Lung (tissue), 12 donors: ENCODE data around the gene CBARP. TPM values are rescaled to one million over a fixed set of nuclear protein-coding genes. Genes with fewer than 3 reads are reported as not detected.

Experiments used
- ATAC-seq: fragments of 200-7000 bp; cut with Tn5 transposase; one replicate; pipeline ENCODE4 v1.9.1; 2020; ENCODE audit warnings: moderate number of reproducible peaks; ENCODE audit not compliant: insufficient read depth, low FRiP score
- DNase-seq, 3 donors: peaks; one replicate each; pipeline ENCODE4 v3.0.0-alpha.2; 2013 to 2017
- H3K27ac ChIP-seq, 2 donors: one replicate each; pipeline ENCODE4 v1.5.1; 2013; ENCODE audit warnings: mild to moderate bottlenecking in 2 of 2, moderate library complexity in 2 of 2, control low read depth in 1 of 2, inconsistent platforms in 1 of 2, low read depth in 1 of 2, low read length in 1 of 2
- H3K27me3 ChIP-seq, 3 donors: one replicate each; pipeline ENCODE4 v1.5.1; 2013; ENCODE audit warnings: low read length in 2 of 3; ENCODE audit not compliant: control insufficient read depth in 3 of 3, insufficient read depth in 3 of 3
- H3K36me3 ChIP-seq, 4 donors: one replicate each; pipeline ENCODE4 v1.5.1; 2013; ENCODE audit warnings: low read length in 4 of 4, mild to moderate bottlenecking in 1 of 4, moderate library complexity in 1 of 4; ENCODE audit not compliant: control insufficient read depth in 4 of 4, insufficient read depth in 4 of 4
- H3K4me1 ChIP-seq, 5 donors: one replicate each; pipeline ENCODE4 v1.5.1; 2013; ENCODE audit warnings: low read length in 5 of 5, mild to moderate bottlenecking in 2 of 5, moderate library complexity in 1 of 5; ENCODE audit not compliant: control insufficient read depth in 5 of 5, insufficient read depth in 5 of 5
- H3K4me3 ChIP-seq: one replicate; pipeline ENCODE4 v1.5.1; 2013; ENCODE audit warnings: mild to moderate bottlenecking, control low read depth, moderate library complexity
- H3K9ac ChIP-seq, 2 donors: one replicate each; pipeline ENCODE4 v1.5.1; 2013; ENCODE audit warnings: low read length in 2 of 2, control low read depth in 1 of 2; ENCODE audit not compliant: insufficient read depth in 1 of 2
- H3K9me3 ChIP-seq, 4 donors: one replicate each; pipeline ENCODE4 v1.5.1; 2013; ENCODE audit warnings: low read length in 3 of 4, mild to moderate bottlenecking in 1 of 4, moderate library complexity in 1 of 4; ENCODE audit not compliant: control insufficient read depth in 4 of 4, insufficient read depth in 3 of 4
- WGBS, 2 donors: extraction: QIAGEN DNeasy Blood & Tissue Kit; methylation state at CpG; one replicate each; pipeline ENCODE4 v1.1.7; 2013; 5-methylcytosine and 5-hydroxymethylcytosine counted together
- polyA plus RNA-seq, 2 donors: library from polyadenylated mRNA; stranded (reverse); fragments of 200-250 nt; gene quantifications; one replicate each; pipeline ENCODE4 v1.2.1, GENCODE V29; 2013
- total RNA-seq, 2 donors: library from RNA; depleted of rRNA in 1 of 2; stranded (reverse); fragments of >200 nt in 1 of 2; gene quantifications; one replicate each; pipeline ENCODE4 v1.2.1, GENCODE V29; 2014 to 2021
- TF ChIP-seq, protein P1 (sequence below): IDR thresholded peaks from 2 replicates; pipeline ENCODE4 v1.5.1; 2012; ENCODE audit warnings: mild to moderate bottlenecking; ENCODE audit errors: control extremely low read depth, extremely low read depth
- donor health status: control.
- donor health status: control.
- donor health status: Bipolar disorder and iron deficiency.
- donor health status: healthy.
- donor health status: DM: yes; HTN: yes; CAD: no.

Gene CBARP
- total and polyA plus RNA-seq, 4 donors: 0.23 to 0.83 (median 0.59) TPM

DNA sequence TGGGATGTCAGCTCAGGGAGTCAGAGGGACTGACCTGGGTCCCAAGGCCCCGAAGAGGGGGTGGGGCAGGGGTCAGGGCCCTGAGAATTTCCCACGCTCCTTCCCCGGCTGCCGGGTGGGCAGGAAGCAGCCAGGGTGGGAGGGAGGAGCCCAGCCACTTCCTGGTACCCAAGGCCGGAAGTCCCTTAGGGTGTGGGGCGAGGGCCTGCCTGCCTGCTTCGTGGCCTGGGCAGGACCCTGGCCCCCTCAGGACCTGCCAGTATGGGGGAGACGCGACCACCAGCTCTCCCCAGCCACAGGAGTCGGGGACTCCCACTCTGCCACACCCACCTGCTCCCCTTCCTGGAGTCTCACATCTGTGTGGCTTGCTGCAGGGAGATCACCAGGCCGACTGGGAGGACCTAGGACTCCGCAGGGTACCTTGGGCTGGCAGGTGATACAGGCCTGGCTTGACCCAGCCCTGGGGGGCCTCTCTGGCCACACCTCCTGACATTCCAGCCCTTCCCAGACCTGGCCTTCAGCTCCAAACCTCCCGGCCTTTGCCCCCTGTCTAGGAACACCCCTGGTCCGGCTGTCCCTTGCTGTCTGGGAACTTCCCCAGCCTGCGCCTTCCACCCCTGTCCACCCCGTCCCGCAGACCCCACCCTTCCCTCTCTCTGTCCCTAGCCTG lies 21.5 kb upstream of the CBARP start:
- Histone ChIP-seq H3K9ac (no peak overlapping the region), H3K4me3 (no peak overlapping the region), H3K27me3 (no peaks in the 10 kb centered on the region), H3K27ac (peak overlapping the region; percentile 83 to 97), H3K36me3 (peaks cover 13 to 31% (median 20%) of the 10 kb centered on the region in 4 donors), H3K4me1 (peaks cover 0 to 45% (median 26%) of the 10 kb centered on the region in 5 donors), H3K9me3 (no peaks in the 10 kb centered on the region)
- 7 to 11% methylated on average over 17 of the region's 17 CpGs for WGBS, 2 donors
- TF ChIP-seq, protein P1, sequence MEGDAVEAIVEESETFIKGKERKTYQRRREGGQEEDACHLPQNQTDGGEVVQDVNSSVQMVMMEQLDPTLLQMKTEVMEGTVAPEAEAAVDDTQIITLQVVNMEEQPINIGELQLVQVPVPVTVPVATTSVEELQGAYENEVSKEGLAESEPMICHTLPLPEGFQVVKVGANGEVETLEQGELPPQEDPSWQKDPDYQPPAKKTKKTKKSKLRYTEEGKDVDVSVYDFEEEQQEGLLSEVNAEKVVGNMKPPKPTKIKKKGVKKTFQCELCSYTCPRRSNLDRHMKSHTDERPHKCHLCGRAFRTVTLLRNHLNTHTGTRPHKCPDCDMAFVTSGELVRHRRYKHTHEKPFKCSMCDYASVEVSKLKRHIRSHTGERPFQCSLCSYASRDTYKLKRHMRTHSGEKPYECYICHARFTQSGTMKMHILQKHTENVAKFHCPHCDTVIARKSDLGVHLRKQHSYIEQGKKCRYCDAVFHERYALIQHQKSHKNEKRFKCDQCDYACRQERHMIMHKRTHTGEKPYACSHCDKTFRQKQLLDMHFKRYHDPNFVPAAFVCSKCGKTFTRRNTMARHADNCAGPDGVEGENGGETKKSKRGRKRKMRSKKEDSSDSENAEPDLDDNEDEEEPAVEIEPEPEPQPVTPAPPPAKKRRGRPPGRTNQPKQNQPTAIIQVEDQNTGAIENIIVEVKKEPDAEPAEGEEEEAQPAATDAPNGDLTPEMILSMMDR: no peak
- DNase-seq: peak; percentile 56 to 72 (median 69)
- ATAC-seq: no peak

DNA sequence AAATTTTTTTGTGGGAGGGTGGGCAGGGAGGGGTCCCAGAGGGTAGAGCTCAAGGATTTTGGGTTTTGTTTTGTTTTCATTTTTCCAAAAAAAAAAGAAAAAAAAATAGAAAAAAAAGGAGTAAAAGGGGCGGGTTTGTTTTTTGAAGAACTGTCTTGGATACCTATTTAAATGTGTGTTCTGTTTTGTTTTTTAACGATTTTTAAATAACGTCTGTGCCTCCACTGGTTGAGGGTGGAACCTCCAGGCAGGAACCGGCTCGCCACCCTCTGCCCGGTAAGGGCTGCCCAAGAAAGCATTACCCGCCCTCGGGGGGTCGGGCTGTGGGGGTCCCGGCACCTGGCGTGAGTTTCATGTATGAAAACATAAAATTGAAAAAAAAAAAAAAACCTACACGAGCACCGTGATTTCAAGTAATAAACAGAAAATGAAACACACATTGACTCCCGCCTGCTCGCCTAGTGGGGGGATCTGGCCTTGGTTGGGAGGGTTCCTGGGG lies 21.0 kb upstream of the CBARP start:
- Histone ChIP-seq H3K27me3 (no peaks in the 10 kb centered on the region), H3K36me3 (peaks cover 14 to 37% (median 23%) of the 10 kb centered on the region in 4 donors), H3K27ac (peak overlapping the region; percentile 83 to 97), H3K4me1 (peaks cover 4 to 51% (median 27%) of the 10 kb centered on the region in 5 donors), H3K4me3 (no peak overlapping the region), H3K9me3 (no peaks in the 10 kb centered on the region), H3K9ac (no peak overlapping the region)
- WGBS, 2 donors: 13 to 25% methylated on average over 15 of the region's 15 CpGs
- ATAC-seq (no peak), DNase-seq (no peak)
- TF ChIP-seq, protein P1: no peak

DNA sequence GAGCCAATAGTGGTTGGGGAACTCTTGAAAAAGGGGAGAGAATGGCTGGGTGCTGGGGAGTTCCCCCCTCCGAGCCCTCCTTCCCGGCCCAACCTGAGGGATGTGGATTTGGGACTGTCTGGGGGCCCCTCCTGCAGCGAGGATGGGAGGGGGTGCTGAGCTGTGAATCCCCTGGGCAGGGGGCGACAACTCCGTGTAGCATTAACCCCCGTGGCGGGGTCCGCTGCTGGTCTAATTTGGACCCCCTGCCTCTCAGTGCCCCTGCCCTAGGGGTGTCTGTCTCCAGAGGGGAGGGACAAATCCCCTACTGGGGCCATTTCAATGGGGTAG lies 20.3 kb upstream of the CBARP start:
- TF ChIP-seq, protein P1: no peak
- Histone ChIP-seq H3K9me3 (no peaks in the 10 kb centered on the region), H3K36me3 (peaks cover 14 to 42% (median 25%) of the 10 kb centered on the region in 4 donors), H3K27ac (peak overlapping the region; percentile 30 to 71), H3K9ac (no peak overlapping the region), H3K4me3 (no peak overlapping the region), H3K4me1 (peaks cover 6 to 53% (median 33%) of the 10 kb centered on the region in 5 donors), H3K27me3 (no peaks in the 10 kb centered on the region)
- 68 to 90% methylated on average over 8 of the region's 8 CpGs for WGBS, 2 donors
- no peak for DNase-seq
- no peak for ATAC-seq
